ENCODE results near the gene TOPBP1.
A peak's percentile ranks its signal among the peaks of the same experiment; 100 is the strongest.
"Not testable (repeated sequence)": the region's sequence is repeated elsewhere in the genome, so short reads cannot be mapped to it uniquely, and the experiment has no call there.

The TOPBP1 gene

GRCh38 chr3:133661454-133662277, at the start of gene TOPBP1:
Gene TOPBP1 (minus strand): TSS chr3:133661941. CDS start chr3:133661127, 814 bp downstream.
- peak; percentile 90 for DNase-seq
- in situ Hi-C loops (cut with MboI; ENCODE audit: low pct_unique_long_range_greater_than_20kb, low sequenced_read_pairs) = no loop called here

- no peak for DNase-seq
- in situ Hi-C loops (cut with MboI; ENCODE audit: low pct_unique_long_range_greater_than_20kb, low sequenced_read_pairs) = no loop called here
These were observed 49.3 kb upstream of the TOPBP1 start for GRCh38 chr3:133711013-133711412.

- no peak for DNase-seq
- in situ Hi-C loops (cut with MboI; ENCODE audit: low pct_unique_long_range_greater_than_20kb, low sequenced_read_pairs) = no loop called here
These were observed 47.5 kb upstream of the TOPBP1 start for GRCh38 chr3:133709139-133709750.

- in situ Hi-C loops (cut with MboI; ENCODE audit: low pct_unique_long_range_greater_than_20kb, low sequenced_read_pairs) = no loop called here
- no peak for DNase-seq
These were observed 44.3 kb upstream of the TOPBP1 start for GRCh38 chr3:133706033-133706432.

- no peak for DNase-seq
- in situ Hi-C loops (cut with MboI; ENCODE audit: low pct_unique_long_range_greater_than_20kb, low sequenced_read_pairs) = no loop called here
These were observed 42.2 kb upstream of the TOPBP1 start for GRCh38 chr3:133703915-133704314.

- in situ Hi-C loops (cut with MboI; ENCODE audit: low pct_unique_long_range_greater_than_20kb, low sequenced_read_pairs) = no loop called here
- peak; percentile 13 for DNase-seq
These were observed 40.0 kb upstream of the TOPBP1 start for GRCh38 chr3:133701435-133702358.

- in situ Hi-C loops (cut with MboI; ENCODE audit: low pct_unique_long_range_greater_than_20kb, low sequenced_read_pairs) = no loop called here
- no peak for DNase-seq
These were observed 38.6 kb upstream of the TOPBP1 start for GRCh38 chr3:133700351-133700750.

- in situ Hi-C loops (cut with MboI; ENCODE audit: low pct_unique_long_range_greater_than_20kb, low sequenced_read_pairs) = no loop called here
These were observed 38.2 kb upstream of the TOPBP1 start for GRCh38 chr3:133699903-133700302.

GRCh38 chr3:133699467-133699866, 37.7 kb upstream of the TOPBP1 start:
- in situ Hi-C loops (cut with MboI; ENCODE audit: low pct_unique_long_range_greater_than_20kb, low sequenced_read_pairs) = no loop called here

More at GRCh38 chr3:133699903-133700302, 38.2 kb upstream of the TOPBP1 start:
- no peak for DNase-seq

GRCh38 chr3:133697960-133698359, 36.2 kb upstream of the TOPBP1 start:
- no peak for DNase-seq

More at GRCh38 chr3:133699467-133699866, 37.7 kb upstream of the TOPBP1 start:
- no peak for DNase-seq

GRCh38 chr3:133695560-133696171, 33.9 kb upstream of the TOPBP1 start:
- in situ Hi-C loops (cut with MboI; ENCODE audit: low pct_unique_long_range_greater_than_20kb, low sequenced_read_pairs) = no loop called here
- DNase-seq = no peak

More at GRCh38 chr3:133697960-133698359, 36.2 kb upstream of the TOPBP1 start:
- in situ Hi-C loops (cut with MboI; ENCODE audit: low pct_unique_long_range_greater_than_20kb, low sequenced_read_pairs) = no loop called here

GRCh38 chr3:133694288-133695268, 32.8 kb upstream of the TOPBP1 start:
- no peak for DNase-seq

GRCh38 chr3:133693821-133694220, 32.1 kb upstream of the TOPBP1 start:
- DNase-seq = no peak
- in situ Hi-C loops (cut with MboI; ENCODE audit: low pct_unique_long_range_greater_than_20kb, low sequenced_read_pairs) = no loop called here

More at GRCh38 chr3:133694288-133695268, 32.8 kb upstream of the TOPBP1 start:
- in situ Hi-C loops (cut with MboI; ENCODE audit: low pct_unique_long_range_greater_than_20kb, low sequenced_read_pairs) = no loop called here

- in situ Hi-C loops (cut with MboI; ENCODE audit: low pct_unique_long_range_greater_than_20kb, low sequenced_read_pairs) = no loop called here
- no peak for DNase-seq
These were observed 31.0 kb upstream of the TOPBP1 start for GRCh38 chr3:133692759-133693158.

GRCh38 chr3:133691273-133692107, 29.7 kb upstream of the TOPBP1 start:
- in situ Hi-C loops (cut with MboI; ENCODE audit: low pct_unique_long_range_greater_than_20kb, low sequenced_read_pairs) = no loop called here
- no peak for DNase-seq

GRCh38 chr3:133677993-133678392, 16.3 kb upstream of the TOPBP1 start:
- DNase-seq; in situ Hi-C loops (cut with MboI; ENCODE audit: low pct_unique_long_range_greater_than_20kb, low sequenced_read_pairs): not testable (repeated sequence)
